Ovary (tissue), 9 donors: Measurements from ENCODE around the gene TLR9. TPM values are rescaled to one million over a fixed set of nuclear protein-coding genes. Genes with fewer than 3 reads are reported as not detected.

Experiments used
- DNase-seq, 5 donors: peaks; one replicate each; pipeline ENCODE4 v3.0.0-alpha.2; 2019 to 2020
- H3K27ac ChIP-seq, 2 donors: fragments of 200-600 bp; one replicate each; pipeline versions ENCODE4 v1.5.1 to v1.8.0; 2019 to 2022
- H3K27me3 ChIP-seq: fragments of 200-600 bp; one replicate; pipeline ENCODE4 v1.8.0; 2022
- H3K36me3 ChIP-seq: fragments of 200-600 bp; sonication (generic); one replicate; pipeline ENCODE4 v1.5.1; 2019
- H3K4me1 ChIP-seq: one replicate; pipeline ENCODE4 v1.8.1; 2013; ENCODE audit warnings: mild to moderate bottlenecking, moderate library complexity; ENCODE audit not compliant: insufficient read depth
- H3K4me3 ChIP-seq: fragments of 200-600 bp; sonication (generic); one replicate; pipeline ENCODE4 v1.5.1; 2017
- H3K9me3 ChIP-seq, 2 donors: fragments of 200-600 bp in 1 of 2; sonication (generic) in 1 of 2; one replicate each; pipeline versions ENCODE4 v1.5.1 to v1.8.1; 2013 to 2019; ENCODE audit warnings: mild to moderate bottlenecking in 1 of 2, moderate library complexity in 1 of 2
- CTCF ChIP-seq, 3 donors: fragments of 450-650 bp in 2 of 3; fragments of 200-600 bp in 1 of 3; IDR thresholded peaks; one replicate each; pipeline versions ENCODE4 v1.5.1 to v1.8.0; 2016 to 2022; ENCODE audit warnings: antibody characterized with exemption in 3 of 3, mild to moderate bottlenecking in 1 of 3
- EP300 ChIP-seq: sonication (generic); formaldehyde crosslinking; IDR thresholded peaks from one replicate; pipeline ENCODE4 v1.6.1; 2017; ENCODE audit warnings: antibody characterized with exemption
- POLR2A ChIP-seq: fragments of 450-650 bp; IDR thresholded peaks from one replicate; pipeline ENCODE4 v1.6.1; 2017; ENCODE audit warnings: antibody characterized with exemption, mild to moderate bottlenecking, moderate library complexity
- WGBS, 3 donors: extraction: QIAGEN DNeasy Blood & Tissue Kit in 1 of 3; methylation state at CpG; one replicate each; pipeline versions ENCODE4 v1.1.5 to v1.1.7; 2013 to 2017; 5-methylcytosine and 5-hydroxymethylcytosine counted together
- intact Hi-C, 4 donors: fragments of 100-400 bp; cut with DNase I; formaldehyde crosslinking; loops; one replicate each; pipeline versions ENCODE4 v1.11.0 to v1.15.1; 2022 to 2023
- polyA plus RNA-seq, 2 donors: library from polyadenylated mRNA; stranded (reverse); fragments of 200-250 nt in 1 of 2; fragments of 350-450 nt in 1 of 2; fragmentation: Illumina TruSeq in 1 of 2; extraction: RNeasy Lipid Tissue Mini Kit (QIAGEN cat#74804) in 1 of 2; gene quantifications; one replicate each; pipeline ENCODE4 v1.2.3, GENCODE V29; 2013 to 2014
- total RNA-seq, 7 donors: library from RNA; depleted of rRNA in 2 of 7; stranded (reverse); fragments of >200 nt in 2 of 7; fragmentation: NEBNext Ultra II Directional in 3 of 7; extraction: Animal tissue kit (Norgen Biotek cat#: 25700) in 3 of 7; gene quantifications; one replicate each; pipeline versions ENCODE4 v1.1.0 to v1.2.4, GENCODE V29; 2016 to 2023
- donor health status: DM: no; HTN: no; CAD: no; lungs with moderate emphysema.
- donor health status: DM: no; HTN: no; CAD: no.
- donor health status: Bipolar disorder and iron deficiency.
- donor health status: DM: yes; HTN: yes; CAD: no.
- donor health status: DM: no; HTN: no; CAD: no.
- donor health status: DM: yes; HTN: yes; CAD: no.

Gene TLR9
- total and polyA plus RNA-seq, 9 donors = 0.15 to 1.5 (median 0.58) TPM; not detected in 2

- TF ChIP-seq POLR2A (no peak), CTCF (IDR thresholded peaks at IDR 0.05) (no peak), EP300 (no peak)
- Histone ChIP-seq H3K27me3 (no peaks in the 10 kb centered on the region), H3K4me3 (no peak overlapping the region), H3K4me1 (peaks cover 6% of the 10 kb centered on the region), H3K27ac (no peak overlapping the region), H3K9me3 (no peaks in the 10 kb centered on the region), H3K36me3 (no peaks in the 10 kb centered on the region)
- WGBS, 3 donors = 88 to 96% (median 93%) methylated on average over 7 of the region's 7 CpGs
- intact Hi-C loops = no loop called here
- no peak for DNase-seq
Observed at GRCh38 chr3:52215351-52215750, 10.1 kb downstream of the TLR9 start.

GRCh38 chr3:52213901-52214300 is 11.5 kb downstream of the TLR9 start:
- Histone ChIP-seq H3K4me3 (no peak overlapping the region), H3K9me3 (no peaks in the 10 kb centered on the region), H3K27me3 (no peaks in the 10 kb centered on the region), H3K27ac (no peak overlapping the region), H3K36me3 (no peaks in the 10 kb centered on the region), H3K4me1 (peaks cover 6% of the 10 kb centered on the region)
- DNase-seq = no peak
- TF ChIP-seq POLR2A (no peak), EP300 (no peak), CTCF (IDR thresholded peaks at IDR 0.05) (no peak)
- intact Hi-C loops = no loop called here

GRCh38 chr3:52213005-52213404 is 12.4 kb downstream of the TLR9 start:
- Histone ChIP-seq H3K4me1 (peaks cover 6% of the 10 kb centered on the region), H3K27ac (no peak overlapping the region), H3K4me3 (no peak overlapping the region), H3K27me3 (no peaks in the 10 kb centered on the region), H3K36me3 (no peaks in the 10 kb centered on the region), H3K9me3 (no peaks in the 10 kb centered on the region)
- no peak for DNase-seq
- no peak for TF ChIP-seq CTCF (IDR thresholded peaks at IDR 0.05)
- TF ChIP-seq POLR2A = no peak
- no peak for TF ChIP-seq EP300
- 71 to 81% (median 78%) methylated on average over 8 of the region's 8 CpGs for WGBS, 3 donors
- intact Hi-C loops = no loop called here

GRCh38 chr3:52211268-52211891 is 14.1 kb downstream of the TLR9 start:
- Histone ChIP-seq H3K9me3 (no peaks in the 10 kb centered on the region), H3K36me3 (no peaks in the 10 kb centered on the region), H3K27ac (no peak overlapping the region), H3K27me3 (no peaks in the 10 kb centered on the region), H3K4me1 (peaks cover under 1% of the 10 kb centered on the region), H3K4me3 (no peak overlapping the region)
- DNase-seq = no peak
- TF ChIP-seq CTCF (IDR thresholded peaks at IDR 0.05) = no peak
- 92 to 93% (median 93%) methylated on average over 18 of the region's 18 CpGs for WGBS, 3 donors
- intact Hi-C loops = no loop called here
